MM.1S (cell line): ENCODE measurements around the gene DIAPH3.

Experiments
- DNase-seq: peaks from one replicate; pipeline ENCODE4 v3.0.0-alpha.2; 2015
- H2AFZ ChIP-seq: fragments of 300-600 bp; sonication (generic); 2 replicates; pipeline ENCODE4 v1.6.0; 2016; ENCODE audit warnings: antibody characterized with exemption, low read length
- H3F3A ChIP-seq: fragments of 300-600 bp; sonication (generic); 2 replicates; pipeline ENCODE4 v1.6.1; 2016; ENCODE audit warnings: mild to moderate bottlenecking, antibody characterized with exemption, low read length, moderate library complexity, mixed read lengths; ENCODE audit not compliant: insufficient read depth
- H3K27ac ChIP-seq: fragments of 300-600 bp; sonication (generic); 2 replicates; pipeline ENCODE4 v1.5.1; 2016; ENCODE audit warnings: mild to moderate bottlenecking, low read length
- H3K27me3 ChIP-seq: fragments of 300-600 bp; sonication (generic); replicated peaks from 2 replicates; pipeline ENCODE4 v1.6.0; 2016; ENCODE audit warnings: low read length; ENCODE audit not compliant: insufficient read depth
- H3K36me3 ChIP-seq: fragments of 300-600 bp; sonication (generic); replicated peaks from 2 replicates; pipeline ENCODE4 v1.6.1; 2016; ENCODE audit warnings: mild to moderate bottlenecking, low read length, mixed read lengths; ENCODE audit not compliant: insufficient read depth
- H3K4me1 ChIP-seq: fragments of 300-600 bp; sonication (generic); 2 replicates; pipeline ENCODE4 v1.6.1; 2016; ENCODE audit warnings: low read length, mixed read lengths
- H3K4me2 ChIP-seq: fragments of 300-600 bp; sonication (generic); 2 replicates; pipeline ENCODE4 v1.6.0; 2016; ENCODE audit warnings: low read depth, low read length
- H3K4me3 ChIP-seq: fragments of 300-600 bp; sonication (generic); 2 replicates; pipeline ENCODE4 v1.5.1; 2016; ENCODE audit warnings: low read length, mixed read lengths
- H3K79me2 ChIP-seq: fragments of 300-600 bp; sonication (generic); 2 replicates; pipeline ENCODE4 v1.6.1; 2016; ENCODE audit warnings: mixed run types, low read length, mixed read lengths
- H3K9ac ChIP-seq: fragments of 300-600 bp; sonication (generic); 2 replicates; pipeline ENCODE4 v1.6.1; 2016; ENCODE audit warnings: low read length, mixed read lengths
- H3K9me2 ChIP-seq: fragments of 300-600 bp; sonication (generic); replicated peaks from 2 replicates; pipeline ENCODE4 v1.6.1; 2016; ENCODE audit warnings: mild to moderate bottlenecking, low read length, mixed read lengths; ENCODE audit not compliant: insufficient read depth
- H3K9me3 ChIP-seq: fragments of 300-600 bp; sonication (generic); replicated peaks from 2 replicates; pipeline ENCODE4 v1.6.1; 2016; ENCODE audit warnings: mild to moderate bottlenecking, low read length, mixed read lengths; ENCODE audit not compliant: insufficient read depth
- H4K20me1 ChIP-seq: fragments of 300-600 bp; sonication (generic); 2 replicates; pipeline ENCODE4 v1.6.1; 2016; ENCODE audit warnings: mild to moderate bottlenecking, low read length, moderate library complexity, mixed read lengths; ENCODE audit not compliant: insufficient read depth
- CTCF ChIP-seq: fragments of 300-600 bp; sonication (generic); IDR thresholded peaks from 2 replicates; pipeline ENCODE4 v1.5.1; 2016; ENCODE audit warnings: antibody characterized with exemption, low read length, mixed read lengths
- EZH2 ChIP-seq: fragments of 300-600 bp; sonication (generic); optimal IDR thresholded peaks from 2 replicates; pipeline ENCODE3; 2017; ENCODE audit warnings: low read depth, mild to moderate bottlenecking, antibody characterized with exemption, low read length, mixed read lengths
- EZH2phosphoT487 ChIP-seq: fragments of 300-600 bp; sonication (generic); IDR thresholded peaks from 2 replicates; pipeline ENCODE4 v1.6.1; 2018; ENCODE audit warnings: antibody characterized with exemption, low read length

Gene DIAPH3

GRCh38 chr13:59623206-59623915 is 540.4 kb downstream of the DIAPH3 start:
- no peak overlapping the region for H2AFZ ChIP-seq
- H3K9ac ChIP-seq: no peak overlapping the region
- no peaks in the 10 kb centered on the region for H3F3A ChIP-seq
- H3K27me3 ChIP-seq: no peaks in the 10 kb centered on the region
- TF ChIP-seq CTCF: no peak
- TF ChIP-seq EZH2phosphoT487: no peak
- H3K9me3 ChIP-seq: no peaks in the 10 kb centered on the region
- no peaks in the 10 kb centered on the region for H3K4me1 ChIP-seq
- no peak overlapping the region for H3K4me3 ChIP-seq
- H3K36me3 ChIP-seq: no peaks in the 10 kb centered on the region
- H3K4me2 ChIP-seq: no peak overlapping the region
- no peaks in the 10 kb centered on the region for H3K79me2 ChIP-seq
- H3K27ac ChIP-seq: no peak overlapping the region
- H3K9me2 ChIP-seq: no peaks in the 10 kb centered on the region
- H4K20me1 ChIP-seq: no peaks in the 10 kb centered on the region
- DNase-seq: no peak

- no peaks in the 10 kb centered on the region for H3K9me2 ChIP-seq
- no peaks in the 10 kb centered on the region for H3K27me3 ChIP-seq
- no peak overlapping the region for H3K27ac ChIP-seq
- H3F3A ChIP-seq: no peaks in the 10 kb centered on the region
- H3K79me2 ChIP-seq: no peaks in the 10 kb centered on the region
- no peak overlapping the region for H3K4me2 ChIP-seq
- no peaks in the 10 kb centered on the region for H3K9me3 ChIP-seq
- no peaks in the 10 kb centered on the region for H3K4me1 ChIP-seq
- DNase-seq: no peak
- H2AFZ ChIP-seq: no peak overlapping the region
- TF ChIP-seq EZH2: no peak
- no peak for TF ChIP-seq EZH2phosphoT487
- no peak for TF ChIP-seq CTCF
- no peak overlapping the region for H3K4me3 ChIP-seq
- H4K20me1 ChIP-seq: no peaks in the 10 kb centered on the region
- H3K9ac ChIP-seq: no peak overlapping the region
- no peaks in the 10 kb centered on the region for H3K36me3 ChIP-seq
Observed at GRCh38 chr13:59621773-59622172, 542.0 kb downstream of the DIAPH3 start.
